Thoracic aorta (tissue), 2 donors: ENCODE data around the gene S100A4. TPM values are rescaled to one million over a fixed set of nuclear protein-coding genes. Genes with fewer than 3 reads are reported as not detected.
"Not testable (repeated sequence)": the region's sequence is repeated elsewhere in the genome, so short reads cannot be mapped to it uniquely, and the experiment has no call there.

Experiments used
- ATAC-seq: fragments of 150-250 bp; one replicate; pipeline ENCODE4 v1.8.0; 2017; ENCODE audit warnings: low read depth; ENCODE audit not compliant: insufficient number of reproducible peaks, low FRiP score
- DNase-seq: peaks from one replicate; pipeline ENCODE4 v3.0.0-alpha.2; 2020; ENCODE audit warnings: low spot score
- H3K27ac ChIP-seq, 2 donors: fragments of 200-600 bp; sonication (generic); 1 replicate in 1 of 2; 2 replicates in 1 of 2; pipeline ENCODE4 v1.5.1; 2016; ENCODE audit warnings: mild to moderate bottlenecking in 2 of 2, moderate library complexity in 2 of 2
- H3K27me3 ChIP-seq: fragments of 200-600 bp; sonication (generic); replicated peaks from 2 replicates; pipeline ENCODE4 v1.6.0; 2016; ENCODE audit warnings: mild to moderate bottlenecking; ENCODE audit not compliant: insufficient read depth
- H3K36me3 ChIP-seq: fragments of 200-600 bp; sonication (generic); one replicate; pipeline ENCODE4 v1.5.1; 2016
- H3K4me1 ChIP-seq, 2 donors: fragments of 200-600 bp; sonication (generic); 1 replicate in 1 of 2; 2 replicates in 1 of 2; pipeline versions ENCODE4 v1.5.1 to v1.6.0; 2016; ENCODE audit warnings: low read depth in 2 of 2, mild to moderate bottlenecking in 1 of 2; ENCODE audit not compliant: control insufficient read depth in 1 of 2
- H3K4me3 ChIP-seq: fragments of 200-600 bp; sonication (generic); 2 replicates; pipeline ENCODE4 v1.5.1; 2016; ENCODE audit warnings: mild to moderate bottlenecking
- H3K9me3 ChIP-seq: fragments of 200-600 bp; sonication (generic); 2 replicates; pipeline ENCODE4 v1.5.1; 2016
- total RNA-seq, 2 donors: library from RNA; depleted of rRNA; stranded (reverse); fragments of >200 nt; gene quantifications; one replicate each; pipeline versions ENCODE4 v1.1.0 to v1.2.3, GENCODE V29; 2016
- TF ChIP-seq, protein P1 (sequence below): fragments of 200-600 bp; sonication (generic); IDR thresholded peaks from one replicate; pipeline ENCODE4 v1.5.1; 2019; ENCODE audit warnings: antibody characterized with exemption

Gene S100A4
- total RNA-seq, 2 donors from 2014 or later: 514 to 1,429 TPM

DNA sequence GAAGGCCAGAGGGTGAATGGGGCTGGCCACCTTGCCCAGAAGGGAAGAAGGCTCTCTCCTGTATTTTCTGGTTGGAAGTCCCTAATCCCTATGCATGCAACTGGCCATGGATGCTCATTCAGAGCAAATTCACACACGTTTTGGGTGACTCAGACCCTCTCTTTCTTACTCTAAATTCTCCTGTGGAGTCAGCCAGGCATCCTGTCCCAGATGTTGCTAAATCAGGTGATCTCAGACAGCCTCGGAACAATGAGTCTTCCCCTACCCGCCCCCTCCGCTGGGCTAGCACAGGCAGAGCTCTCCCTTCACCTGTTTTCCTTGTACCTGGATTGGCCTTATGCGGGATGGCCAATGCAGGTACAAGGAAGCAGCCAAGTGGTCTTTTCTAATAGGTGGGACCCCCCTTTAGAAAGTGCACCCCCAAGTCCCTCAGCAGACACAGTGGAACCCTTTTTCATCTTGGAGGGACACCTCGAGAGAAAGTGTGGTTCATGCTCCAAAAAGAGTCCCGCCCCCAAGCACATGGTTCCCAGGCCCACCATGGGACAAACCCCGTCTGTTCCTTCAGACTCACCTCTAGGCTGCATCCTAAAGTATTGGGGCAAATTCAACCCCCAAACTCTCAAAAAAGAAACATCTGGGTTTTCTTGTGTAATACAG lies 18.5 kb downstream of the S100A4 start:
- Histone ChIP-seq H3K27ac (peak overlapping the region; percentile 30 to 53), H3K27me3 (no peaks in the 10 kb centered on the region), H3K9me3 (no peaks in the 10 kb centered on the region), H3K4me3 (no peak overlapping the region), H3K36me3 (no peaks in the 10 kb centered on the region), H3K4me1 (peaks cover 7 to 30% of the 10 kb centered on the region in 2 donors)
- TF ChIP-seq, protein P1, sequence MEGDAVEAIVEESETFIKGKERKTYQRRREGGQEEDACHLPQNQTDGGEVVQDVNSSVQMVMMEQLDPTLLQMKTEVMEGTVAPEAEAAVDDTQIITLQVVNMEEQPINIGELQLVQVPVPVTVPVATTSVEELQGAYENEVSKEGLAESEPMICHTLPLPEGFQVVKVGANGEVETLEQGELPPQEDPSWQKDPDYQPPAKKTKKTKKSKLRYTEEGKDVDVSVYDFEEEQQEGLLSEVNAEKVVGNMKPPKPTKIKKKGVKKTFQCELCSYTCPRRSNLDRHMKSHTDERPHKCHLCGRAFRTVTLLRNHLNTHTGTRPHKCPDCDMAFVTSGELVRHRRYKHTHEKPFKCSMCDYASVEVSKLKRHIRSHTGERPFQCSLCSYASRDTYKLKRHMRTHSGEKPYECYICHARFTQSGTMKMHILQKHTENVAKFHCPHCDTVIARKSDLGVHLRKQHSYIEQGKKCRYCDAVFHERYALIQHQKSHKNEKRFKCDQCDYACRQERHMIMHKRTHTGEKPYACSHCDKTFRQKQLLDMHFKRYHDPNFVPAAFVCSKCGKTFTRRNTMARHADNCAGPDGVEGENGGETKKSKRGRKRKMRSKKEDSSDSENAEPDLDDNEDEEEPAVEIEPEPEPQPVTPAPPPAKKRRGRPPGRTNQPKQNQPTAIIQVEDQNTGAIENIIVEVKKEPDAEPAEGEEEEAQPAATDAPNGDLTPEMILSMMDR: no peak
- ATAC-seq (no peak), DNase-seq (no peak)

DNA sequence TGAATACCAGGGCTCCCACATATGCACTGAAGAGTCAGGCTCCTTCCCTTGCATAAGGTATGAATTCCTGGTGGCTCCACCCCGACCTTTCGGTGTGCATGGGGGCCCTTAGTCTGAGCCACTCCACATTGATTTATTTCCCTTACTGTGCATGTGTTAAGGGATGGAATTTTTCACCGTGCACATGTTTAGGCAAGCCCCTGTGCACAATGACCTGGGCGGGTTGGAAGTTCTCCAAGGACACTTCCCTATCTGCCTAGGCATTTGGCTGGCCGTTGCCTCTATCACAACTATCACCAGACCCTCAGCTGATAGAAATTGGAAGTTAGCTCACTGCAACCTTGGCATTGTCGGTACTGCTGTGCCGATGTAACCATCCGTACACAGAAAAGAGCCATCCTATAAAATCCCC lies 19.5 kb downstream of the S100A4 start:
- DNase-seq: no peak
- no peak for ATAC-seq
- Histone ChIP-seq H3K9me3 (no peaks in the 10 kb centered on the region), H3K27ac (no peak overlapping the region), H3K27me3 (no peaks in the 10 kb centered on the region), H3K36me3 (no peaks in the 10 kb centered on the region), H3K4me1 (peaks cover 7 to 21% of the 10 kb centered on the region in 2 donors), H3K4me3 (no peak overlapping the region)
- TF ChIP-seq, protein P1: no peak

DNA sequence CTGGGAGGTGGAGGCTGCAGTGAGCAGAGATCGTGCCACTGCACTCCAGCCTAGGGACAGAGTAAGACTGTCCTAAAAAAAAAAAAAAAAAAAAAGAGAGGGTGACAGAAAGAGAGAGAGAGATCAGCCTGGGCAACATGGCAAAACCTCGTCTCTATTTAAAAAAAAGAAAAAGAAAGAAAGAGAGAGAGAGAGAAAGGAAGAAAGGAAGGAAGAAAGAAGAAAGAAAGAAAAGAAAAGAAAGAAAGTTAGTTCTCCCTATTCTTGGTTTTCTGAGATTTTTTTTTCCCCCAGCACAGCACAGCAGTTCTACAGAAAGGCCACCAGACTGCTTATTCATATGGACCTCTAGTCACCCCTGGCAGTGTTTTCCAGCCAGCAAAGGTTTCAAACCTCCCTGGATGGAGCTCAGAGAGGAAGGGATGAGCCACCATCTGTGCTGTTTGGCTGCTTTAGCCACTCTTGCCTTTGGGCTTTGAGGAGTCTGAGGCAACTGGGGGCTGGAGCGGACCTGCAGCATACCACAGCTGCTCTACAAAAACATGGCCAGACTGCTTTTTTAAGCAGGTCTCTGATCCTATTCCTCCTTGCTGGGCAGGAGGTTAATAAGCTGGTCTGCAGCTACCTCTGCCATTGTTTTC lies 20.4 kb downstream of the S100A4 start:
- no peaks in the 10 kb centered on the region for H3K36me3 ChIP-seq
- no peaks in the 10 kb centered on the region for H3K27me3 ChIP-seq
- H3K4me3 ChIP-seq: no peak overlapping the region
- DNase-seq: no peak
- peak overlapping the region in 1 of 2 donors; percentile 57 for H3K27ac ChIP-seq
- no peaks in the 10 kb centered on the region for H3K9me3 ChIP-seq
- TF ChIP-seq, protein P1: no peak
- H3K4me1 ChIP-seq: peaks cover 7 to 15% of the 10 kb centered on the region in 2 donors
- no peak for ATAC-seq

DNA sequence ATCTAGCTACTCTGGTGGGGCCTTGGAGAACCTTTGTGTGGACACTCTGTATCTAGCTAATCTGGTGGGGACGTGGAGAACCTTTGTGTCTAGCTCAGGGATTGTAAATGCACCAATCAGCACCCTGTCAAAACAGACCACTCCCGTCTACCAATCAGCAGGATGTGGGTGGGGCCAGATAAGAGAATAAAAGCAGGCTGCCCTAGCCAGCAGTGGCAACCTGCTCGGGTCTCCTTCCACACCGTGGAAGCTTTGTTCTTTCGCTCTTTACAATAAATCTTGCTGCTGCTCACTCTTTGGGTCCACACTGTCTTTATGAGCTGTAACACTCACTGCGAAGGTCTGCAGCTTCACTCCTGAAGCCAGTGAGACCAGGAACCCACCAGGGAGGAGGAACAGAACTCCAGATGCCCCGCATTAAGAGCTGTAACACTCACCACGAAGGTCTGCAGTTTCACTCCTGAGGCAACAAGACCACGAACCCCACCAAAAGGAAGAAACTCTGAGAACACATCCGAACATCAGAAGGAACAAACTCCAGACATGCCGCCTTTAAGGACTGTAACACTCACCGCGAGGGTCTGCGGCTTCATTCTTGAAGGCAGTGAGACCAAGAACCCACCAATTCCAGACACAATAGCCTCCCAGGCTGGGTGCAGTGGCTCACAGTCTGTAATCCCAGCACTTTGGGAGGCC lies 23.1 kb downstream of the S100A4 start:
- not testable (repeated sequence) for ATAC-seq, H3K36me3 ChIP-seq, H3K27ac ChIP-seq, H3K4me3 ChIP-seq, H3K27me3 ChIP-seq, H3K9me3 ChIP-seq, DNase-seq
- peaks cover 11 to 21% of the 10 kb centered on the region in 2 donors for H3K4me1 ChIP-seq

DNA sequence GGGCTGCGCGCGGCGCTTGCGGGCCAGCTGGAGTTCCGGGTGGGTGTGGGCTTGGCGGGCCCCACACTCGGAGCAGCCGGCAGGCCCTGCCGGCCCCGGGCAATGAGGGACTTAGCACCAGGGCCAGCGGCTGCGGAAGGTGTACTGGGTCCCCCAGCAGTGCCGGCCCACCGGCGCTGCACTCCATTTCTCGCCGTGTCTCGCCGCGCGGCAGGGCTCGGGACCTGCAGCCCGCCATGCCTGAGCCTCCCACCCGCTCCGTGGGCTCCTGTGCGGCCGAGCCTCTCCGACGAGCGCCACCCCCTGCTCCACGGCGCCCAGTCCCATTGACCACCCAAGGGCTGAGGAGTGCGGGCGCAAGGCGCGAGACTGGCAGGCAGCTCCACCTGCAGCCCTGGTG lies 23.8 kb downstream of the S100A4 start:
- not testable (repeated sequence) for H3K4me3 ChIP-seq, DNase-seq, H3K9me3 ChIP-seq, ATAC-seq, H3K27ac ChIP-seq, H3K27me3 ChIP-seq, H3K36me3 ChIP-seq
- peaks cover 11 to 14% of the 10 kb centered on the region in 2 donors for H3K4me1 ChIP-seq

DNA sequence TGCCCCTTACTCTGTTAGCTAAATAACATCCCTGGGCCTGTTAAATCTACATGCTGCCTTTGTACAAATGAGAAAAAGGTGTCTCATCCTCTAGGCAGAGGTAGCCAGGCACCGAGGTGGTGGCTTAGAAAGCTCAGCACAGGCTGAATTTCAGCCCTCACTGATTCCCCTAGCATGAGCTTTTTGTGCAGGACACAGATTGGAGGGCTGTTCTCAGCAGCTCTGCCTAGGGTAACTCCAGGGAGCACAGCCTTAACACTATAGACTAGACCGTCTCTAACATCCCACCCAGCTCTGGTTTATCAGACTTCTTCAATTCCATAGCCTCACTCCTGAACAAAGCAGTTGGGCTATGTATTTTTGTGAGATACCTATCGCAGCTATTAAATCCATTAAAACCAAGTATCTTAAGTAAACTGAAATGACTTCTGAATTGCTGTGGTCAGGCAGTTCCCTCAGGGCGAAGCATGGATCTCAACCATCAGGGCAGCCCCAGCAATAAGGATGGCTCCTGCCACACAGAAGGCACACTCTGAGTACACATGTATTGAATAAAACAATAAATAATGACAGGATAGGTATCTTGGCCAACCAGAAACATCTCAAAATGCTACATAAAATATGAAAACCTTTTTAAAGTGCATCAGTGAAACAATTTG lies 24.7 kb downstream of the S100A4 start:
- no peak for ATAC-seq
- no peaks in the 10 kb centered on the region for H3K9me3 ChIP-seq
- no peak overlapping the region for H3K4me3 ChIP-seq
- peaks cover 11 to 14% of the 10 kb centered on the region in 2 donors for H3K4me1 ChIP-seq
- TF ChIP-seq, protein P1: no peak
- H3K27me3 ChIP-seq: no peaks in the 10 kb centered on the region
- H3K36me3 ChIP-seq: no peaks in the 10 kb centered on the region
- H3K27ac ChIP-seq: no peak overlapping the region
- DNase-seq: no peak

DNA sequence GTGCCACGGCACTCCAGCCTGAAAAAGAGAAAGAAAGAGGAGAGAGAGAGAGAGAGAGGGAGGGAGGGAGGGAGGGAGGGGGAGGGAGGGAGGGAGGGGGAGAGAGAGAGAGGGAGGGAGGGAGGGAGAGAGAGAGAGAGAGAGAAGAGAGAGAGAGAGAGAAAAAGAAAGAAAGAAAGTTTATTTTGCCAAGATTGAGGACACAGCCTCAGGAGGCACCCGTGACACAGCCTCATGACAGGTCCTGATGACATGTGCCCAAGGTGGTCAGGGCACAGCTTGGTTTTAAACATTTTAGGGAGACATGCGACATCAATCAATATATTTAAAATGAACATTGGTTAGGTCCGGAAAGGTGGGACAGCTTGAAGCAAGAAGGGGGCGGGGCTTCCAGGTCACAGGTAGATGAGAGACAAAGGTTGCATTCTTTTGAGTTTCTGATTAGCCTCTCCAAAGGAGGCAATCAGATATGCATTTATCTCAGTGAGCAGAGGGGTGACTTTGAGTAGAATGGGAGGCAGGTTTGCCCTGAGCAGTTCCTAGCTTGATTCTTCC lies 25.4 kb downstream of the S100A4 start:
- not testable (repeated sequence) for H3K36me3 ChIP-seq, H3K9me3 ChIP-seq, DNase-seq, H3K4me3 ChIP-seq, ATAC-seq, H3K27ac ChIP-seq, H3K27me3 ChIP-seq
- peaks cover 7 to 12% of the 10 kb centered on the region in 2 donors for H3K4me1 ChIP-seq
